GM19193 (cell line): ENCODE data around the gene HTR1B.

ENCODE experiments used
- POLR2A ChIP-seq: IDR thresholded peaks from 4 replicates; pipeline ENCODE4 v1.6.1; 2011; ENCODE audit not compliant: insufficient read depth, insufficient read length; ENCODE audit errors: extremely low read depth

The HTR1B gene, protein sequence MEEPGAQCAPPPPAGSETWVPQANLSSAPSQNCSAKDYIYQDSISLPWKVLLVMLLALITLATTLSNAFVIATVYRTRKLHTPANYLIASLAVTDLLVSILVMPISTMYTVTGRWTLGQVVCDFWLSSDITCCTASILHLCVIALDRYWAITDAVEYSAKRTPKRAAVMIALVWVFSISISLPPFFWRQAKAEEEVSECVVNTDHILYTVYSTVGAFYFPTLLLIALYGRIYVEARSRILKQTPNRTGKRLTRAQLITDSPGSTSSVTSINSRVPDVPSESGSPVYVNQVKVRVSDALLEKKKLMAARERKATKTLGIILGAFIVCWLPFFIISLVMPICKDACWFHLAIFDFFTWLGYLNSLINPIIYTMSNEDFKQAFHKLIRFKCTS

DNA sequence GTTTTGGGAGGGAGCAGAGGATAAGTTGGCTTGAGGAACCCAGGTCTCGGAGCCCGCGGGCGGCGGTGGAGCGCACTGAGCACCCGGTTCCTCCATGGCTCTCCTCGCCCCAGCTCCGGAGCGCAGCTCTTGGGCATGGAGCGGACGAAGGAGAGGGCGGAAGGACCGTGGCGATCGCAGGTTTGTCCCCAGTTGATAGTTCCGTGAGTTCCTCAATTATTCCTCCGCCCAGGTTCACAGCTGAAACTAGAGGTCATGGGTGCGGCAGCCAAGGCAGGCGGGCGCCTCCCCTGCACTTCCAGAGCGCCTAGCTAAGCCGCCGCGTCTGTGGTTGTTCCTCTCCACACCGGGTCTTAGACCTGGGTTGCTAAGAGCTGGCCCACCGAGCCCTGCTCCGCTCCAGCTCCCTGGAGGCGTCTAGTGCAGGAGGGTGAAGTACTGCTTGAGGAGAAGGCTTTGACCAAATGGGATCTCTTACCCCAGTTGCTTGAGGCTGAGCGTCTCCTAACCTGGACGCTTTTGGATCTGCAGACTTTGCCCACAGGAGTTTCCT, at the start of gene HTR1B:
HTR1B (minus strand) TSS at position 184 of the 553 bp plus-strand sequence; CDS start at position 96, 88 bp downstream.
- no peak for TF ChIP-seq POLR2A

DNA sequence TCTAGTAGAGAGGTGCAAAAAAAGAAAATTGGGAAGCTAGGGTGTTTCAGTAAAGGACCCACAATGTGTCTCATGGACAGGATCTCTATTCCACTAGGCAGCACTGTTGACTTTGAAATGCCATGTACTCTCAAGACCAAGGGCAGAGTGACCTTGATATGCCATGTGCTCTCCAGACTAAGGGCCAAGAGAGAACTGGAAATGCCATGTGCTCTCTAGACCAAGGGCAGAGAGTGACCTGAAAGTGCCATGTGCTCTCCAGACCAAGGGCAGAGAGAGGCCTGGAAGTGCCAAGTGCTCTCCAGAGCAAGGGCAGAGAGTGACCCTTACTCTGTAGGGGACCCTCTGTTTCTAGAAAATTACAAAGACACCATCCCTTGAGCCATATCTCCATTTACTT, 49.3 kb upstream of the HTR1B start:
- no peak for TF ChIP-seq POLR2A

DNA sequence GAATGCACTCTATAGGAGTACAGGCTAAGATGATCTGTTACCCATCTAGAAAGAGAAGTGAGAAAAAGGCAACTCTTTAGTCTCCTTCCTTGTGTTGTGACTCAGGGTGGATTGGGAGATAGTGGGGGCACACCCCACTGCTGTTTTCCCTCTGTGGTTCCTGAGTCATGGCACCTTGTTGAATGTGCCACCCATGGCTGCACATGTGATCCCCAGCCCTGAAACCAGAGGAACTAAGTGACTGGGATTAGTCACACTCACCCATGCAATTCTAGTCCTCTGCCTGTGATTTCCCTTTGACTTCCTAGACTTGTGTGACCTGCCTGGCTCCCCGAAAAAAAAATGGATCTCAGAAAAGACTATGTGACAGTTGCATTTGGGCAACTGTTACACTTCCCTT, 48.6 kb upstream of the HTR1B start:
- TF ChIP-seq POLR2A, result no peak

DNA sequence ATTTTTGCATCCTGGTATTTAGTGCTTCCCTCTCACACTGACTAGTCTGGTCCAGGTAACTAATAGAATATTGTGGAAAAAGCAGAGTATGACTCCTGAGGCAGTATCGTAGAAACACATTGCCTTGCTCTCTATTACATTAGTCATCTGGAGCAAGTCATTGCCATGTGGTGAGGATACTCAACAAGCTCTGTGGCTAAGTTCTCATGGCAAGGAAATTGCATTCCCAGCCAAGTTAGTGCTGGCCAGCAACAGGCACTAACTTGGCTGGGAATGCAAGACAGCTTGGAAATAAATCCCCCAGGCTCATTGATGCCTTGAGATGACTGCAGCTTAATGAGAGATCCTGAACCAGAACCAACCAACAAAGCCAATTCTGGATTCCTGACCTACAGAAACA, 39.7 kb upstream of the HTR1B start:
- no peak for TF ChIP-seq POLR2A

DNA sequence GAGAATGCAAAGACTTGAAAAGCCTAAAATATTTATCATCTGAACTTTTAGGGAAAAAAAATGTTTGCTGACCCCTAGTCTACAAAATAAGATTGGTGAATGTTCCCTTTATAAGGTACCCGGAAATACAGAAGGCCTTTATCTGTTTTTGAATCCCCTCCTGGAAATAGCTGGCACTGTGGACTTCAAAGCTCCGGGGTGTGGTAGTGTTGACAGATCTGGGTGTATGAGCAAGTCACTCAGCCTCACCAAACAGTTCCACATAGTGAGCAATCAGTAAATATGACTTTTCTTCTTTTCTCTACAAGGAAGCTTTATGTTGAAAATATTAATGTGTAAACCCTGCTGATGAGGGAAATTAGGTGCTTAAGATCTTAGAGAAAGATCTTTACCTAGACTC, 29.2 kb upstream of the HTR1B start:
- TF ChIP-seq POLR2A, result no peak

DNA sequence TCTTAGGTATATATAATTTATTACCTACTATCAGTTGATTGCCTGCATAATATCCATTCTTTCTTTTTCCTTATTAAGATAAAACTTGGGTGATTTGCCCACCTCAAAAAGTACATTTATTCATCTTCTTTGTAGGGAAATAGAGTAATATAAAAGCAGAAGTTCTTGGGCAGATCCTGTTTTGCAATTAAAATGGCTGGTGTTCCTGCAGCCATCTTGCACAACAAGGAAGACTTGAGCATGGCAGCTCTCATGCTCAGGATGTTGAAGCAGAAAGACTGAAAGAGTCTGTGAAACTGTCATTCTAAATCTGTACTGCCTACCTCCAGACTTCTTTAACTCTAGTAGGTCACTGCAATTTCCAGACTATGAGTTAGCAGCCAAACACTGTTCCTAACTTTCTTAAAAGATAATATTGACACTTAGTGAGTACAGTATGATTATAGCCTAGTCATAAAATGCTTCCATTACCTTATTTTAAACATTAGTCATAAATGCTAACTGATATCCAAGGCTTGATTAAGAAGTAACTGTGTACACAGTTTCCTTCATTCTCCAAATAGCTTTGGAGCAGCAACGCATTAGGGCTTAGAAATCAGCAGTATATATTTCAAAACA, 24.6 kb upstream of the HTR1B start:
- no peak for TF ChIP-seq POLR2A

DNA sequence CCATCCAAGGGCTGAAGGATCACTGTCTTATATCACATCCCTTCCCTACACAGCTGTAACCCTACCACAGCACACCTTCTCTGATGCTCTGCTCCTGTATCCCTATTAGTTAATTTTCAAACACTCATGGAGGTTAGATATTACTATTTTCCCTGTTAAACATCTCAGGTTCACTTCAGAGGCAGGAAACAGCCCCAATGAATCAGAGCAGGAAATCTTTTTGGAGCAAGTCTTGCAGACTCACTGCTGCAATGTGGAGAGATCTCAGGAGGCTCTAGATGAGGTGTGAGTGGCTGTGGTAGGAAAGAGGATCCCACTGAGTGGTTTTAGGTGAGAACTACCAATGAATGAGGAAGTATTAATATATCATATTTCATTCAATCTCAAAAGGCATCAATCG, 19.7 kb upstream of the HTR1B start:
- no peak for TF ChIP-seq POLR2A

DNA sequence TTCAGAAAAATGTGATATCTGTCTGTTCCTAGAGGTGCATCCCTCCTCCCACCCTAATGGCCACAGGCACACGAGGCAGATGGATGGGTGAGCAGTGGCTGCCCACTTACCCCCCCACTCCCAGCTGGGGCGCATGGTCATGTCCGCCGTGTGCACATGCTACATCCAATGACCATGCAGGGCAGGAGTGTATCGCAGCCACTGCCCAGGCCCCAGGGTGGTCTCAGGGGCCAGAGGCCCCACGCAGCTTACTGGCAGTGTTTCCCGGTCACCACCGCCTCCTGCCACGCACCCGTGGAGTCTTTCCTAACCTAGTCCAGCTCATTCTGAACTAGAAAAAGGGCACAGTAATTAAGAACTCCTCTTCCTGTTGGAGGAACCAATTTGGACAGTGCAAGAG, 11.7 kb upstream of the HTR1B start:
- TF ChIP-seq POLR2A, result no peak

DNA sequence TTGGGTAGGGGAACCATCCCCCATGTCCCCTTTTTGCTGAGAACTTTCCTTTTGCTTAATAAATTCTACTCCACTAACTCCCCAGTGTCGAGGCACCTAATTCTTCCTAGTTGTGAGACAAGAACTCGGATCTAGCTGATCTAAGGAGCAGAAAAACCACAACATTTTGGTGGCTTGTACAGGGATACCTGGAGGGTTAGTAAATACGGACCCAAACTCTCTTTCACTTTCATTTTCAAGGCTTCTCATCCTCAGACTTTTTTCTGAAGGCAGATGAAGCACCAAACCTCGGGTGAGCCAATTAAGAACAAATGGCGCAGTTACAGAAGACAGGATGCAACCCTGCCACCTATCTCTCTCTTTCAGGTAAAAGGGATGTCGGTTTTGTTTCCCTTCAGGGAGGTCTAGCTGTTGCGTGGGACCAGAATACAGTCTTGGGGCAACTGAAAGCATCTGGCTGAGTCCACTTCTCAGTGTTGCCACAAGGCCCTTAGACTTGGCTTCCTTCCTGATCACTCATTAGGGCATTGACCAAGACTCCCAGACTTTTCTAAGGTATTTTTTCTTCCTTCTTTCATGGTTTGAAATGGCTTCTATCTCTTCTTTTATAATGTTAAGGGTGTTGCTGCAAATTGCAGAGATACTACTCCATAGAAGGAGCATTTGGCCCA, 11.1 kb upstream of the HTR1B start:
- no peak for TF ChIP-seq POLR2A

DNA sequence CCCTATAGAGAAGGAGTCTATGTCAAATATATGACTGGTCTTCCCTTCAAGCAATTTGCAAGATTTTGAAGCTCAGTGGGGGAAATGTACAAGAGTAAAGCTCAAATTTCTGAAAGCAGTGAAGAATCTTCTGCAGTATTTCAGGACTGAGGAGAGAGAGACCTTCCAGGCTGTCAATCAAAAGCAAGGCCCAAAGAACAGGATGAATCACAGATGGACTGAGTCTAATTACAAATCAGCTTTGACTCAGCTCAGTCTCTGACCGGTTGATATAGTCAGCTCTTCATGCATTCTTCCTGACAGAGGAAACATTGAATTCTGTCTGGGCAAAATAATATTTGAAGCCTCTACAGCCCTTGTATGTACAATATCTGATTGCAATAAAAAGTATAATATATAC, 7.7 kb upstream of the HTR1B start:
- TF ChIP-seq POLR2A, result no peak

DNA sequence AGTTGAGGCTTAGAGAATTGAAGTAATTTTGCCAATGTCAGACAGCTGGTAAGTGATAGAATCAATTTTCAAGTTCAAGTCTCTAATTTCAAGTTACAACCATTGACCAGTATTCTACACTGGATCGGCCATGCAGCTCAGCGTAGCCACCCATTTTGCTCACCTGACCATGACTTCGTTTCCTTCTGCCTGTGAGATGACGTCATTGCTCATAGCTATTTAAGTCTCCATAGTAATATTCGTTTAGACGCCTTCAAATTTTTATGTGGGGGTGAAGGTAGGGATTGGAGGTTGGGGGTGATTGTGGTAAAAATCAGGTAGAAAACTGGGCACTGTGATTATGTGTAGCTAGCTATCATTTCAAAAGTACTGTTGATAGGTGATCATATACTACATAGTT, 5.6 kb upstream of the HTR1B start:
- TF ChIP-seq POLR2A, result no peak

DNA sequence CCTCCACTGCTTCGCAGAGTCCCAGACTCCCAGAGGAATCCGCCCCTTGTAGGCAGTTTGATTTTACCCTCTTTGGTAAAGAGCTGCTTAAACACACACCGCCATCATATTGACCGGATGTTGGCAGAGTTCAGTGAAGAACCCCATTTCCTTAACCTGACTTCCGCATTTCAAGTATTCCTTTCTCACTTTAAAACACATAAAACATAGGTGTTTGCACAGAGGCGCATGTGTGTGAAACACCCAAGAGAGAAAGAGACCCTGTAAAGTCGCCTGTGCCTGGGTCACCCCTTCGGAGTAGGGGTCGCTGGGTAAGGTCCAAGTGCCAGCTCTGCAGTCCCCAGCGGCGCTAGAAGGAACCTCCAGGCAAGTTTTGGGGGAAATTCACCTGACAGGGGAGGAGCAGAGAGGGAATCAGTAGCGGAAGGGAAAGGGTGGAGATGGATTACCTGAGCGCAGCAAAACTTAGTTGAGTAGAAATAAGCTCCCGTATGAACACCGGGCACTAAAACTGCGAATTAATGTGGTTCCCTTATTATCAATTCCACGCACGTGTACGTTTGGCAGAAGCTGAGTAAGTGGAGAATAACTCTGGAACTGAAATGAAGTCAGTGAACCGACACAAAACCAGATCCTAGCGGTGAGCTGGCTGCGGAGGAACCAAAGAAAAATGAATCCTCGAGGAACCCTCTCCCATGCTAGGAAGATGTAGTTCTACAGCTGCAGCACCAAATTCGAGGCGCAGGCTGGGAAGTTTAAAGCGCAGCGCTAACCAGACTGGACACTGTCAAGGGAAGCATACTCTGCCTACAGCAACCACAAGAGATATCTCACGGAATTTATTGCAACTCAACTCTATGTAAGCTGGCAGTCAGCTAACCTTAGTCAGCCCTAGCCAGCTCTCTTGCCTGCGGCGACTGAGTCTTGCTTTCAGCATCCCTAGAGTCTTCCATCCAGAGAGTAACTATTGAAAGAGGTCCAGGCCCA, 3.5 kb upstream of the HTR1B start:
- no peak for TF ChIP-seq POLR2A

DNA sequence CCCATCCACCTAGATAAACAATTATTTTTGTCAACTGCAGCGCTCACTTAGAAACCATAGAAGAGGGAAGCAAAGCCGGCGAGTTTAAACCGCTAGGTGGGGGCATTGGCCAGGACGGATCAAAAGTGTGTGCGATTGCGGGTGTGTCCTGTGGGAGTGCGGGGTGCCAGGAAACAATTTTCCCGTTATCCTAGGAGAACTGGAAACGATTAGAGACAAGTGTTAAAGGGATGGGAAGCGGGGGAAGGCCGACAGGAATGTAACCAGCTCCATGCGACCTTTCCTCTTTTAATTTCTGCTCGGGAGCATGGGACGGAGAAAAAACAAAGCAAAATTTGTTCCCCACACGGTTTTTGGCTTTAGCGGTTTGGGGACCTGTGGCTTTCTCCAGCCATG, 2.8 kb upstream of the HTR1B start:
- no peak for TF ChIP-seq POLR2A

DNA sequence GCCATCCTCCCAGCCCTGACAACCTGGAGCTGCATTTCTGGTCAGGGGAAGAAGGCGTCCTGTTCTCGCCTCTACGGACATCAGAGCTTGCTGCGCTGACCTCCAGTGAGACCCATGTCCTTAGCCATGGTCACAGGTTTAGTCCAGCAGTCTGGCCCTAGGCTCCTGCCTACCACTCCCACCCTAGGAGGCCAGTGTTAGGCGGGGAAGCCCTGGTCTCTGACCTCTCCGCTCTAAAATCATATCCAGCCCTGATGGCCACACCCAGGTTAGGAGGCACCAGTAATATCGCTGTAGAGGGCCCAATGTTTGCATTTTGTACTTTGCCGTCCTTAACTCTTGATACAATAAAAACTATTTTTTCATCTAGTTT, 1.2 kb upstream of the HTR1B start:
- no peak for TF ChIP-seq POLR2A
